GM18909 (cell line): ENCODE results near the gene LHFPL3.

Experiments
- ATAC-seq: cut with Tn5 transposase; IDR thresholded peaks from one replicate; pipeline ENCODE4 v1.9.1; 2021; ENCODE audit warnings: mild to moderate bottlenecking; ENCODE audit not compliant: unreplicated experiment, poor library complexity

LHFPL3 gene

DNA sequence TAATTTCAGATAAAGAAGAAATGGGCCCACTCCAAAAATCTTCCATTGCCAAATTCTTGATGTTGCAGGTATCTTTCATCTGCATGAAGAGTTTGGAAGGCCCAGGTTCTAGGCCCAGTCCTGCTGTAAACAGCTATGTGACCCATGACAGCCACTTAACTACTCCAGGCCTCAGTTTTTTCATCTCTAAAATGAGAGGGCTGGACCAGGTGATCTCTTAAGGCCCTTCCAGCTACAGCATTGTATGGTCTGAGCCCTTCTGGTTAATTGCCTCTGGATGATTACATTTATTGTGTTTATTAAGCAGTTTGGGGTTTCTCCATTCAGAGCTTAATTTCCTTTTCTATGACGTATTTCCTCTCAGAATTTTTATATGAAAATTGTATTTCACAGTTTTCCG, 494.8 kb downstream of the LHFPL3 start:
- no peak for ATAC-seq

- no peak for ATAC-seq
Observed at GRCh38 chr7:104825099-104825498, 496.7 kb downstream of the LHFPL3 start.

DNA sequence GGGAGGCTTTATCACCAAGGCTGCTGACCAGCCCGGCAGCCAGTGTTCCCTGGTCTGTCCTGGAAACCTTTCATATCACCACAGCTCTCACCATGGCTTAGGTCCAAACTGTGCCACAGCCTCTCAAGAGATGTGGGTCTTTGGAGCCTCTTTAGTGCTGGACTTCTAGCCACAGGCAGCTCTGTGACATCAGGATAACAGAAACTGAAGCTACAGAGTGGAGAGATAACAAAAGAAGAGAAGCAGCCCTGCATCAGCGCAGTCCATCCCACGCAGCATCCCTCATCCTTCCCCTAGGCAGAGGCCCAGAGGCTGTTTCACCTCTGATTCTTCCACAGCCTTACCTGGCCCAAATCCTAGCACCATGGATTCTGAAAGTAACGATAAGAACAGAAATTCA, 497.7 kb downstream of the LHFPL3 start:
- no peak for ATAC-seq

DNA sequence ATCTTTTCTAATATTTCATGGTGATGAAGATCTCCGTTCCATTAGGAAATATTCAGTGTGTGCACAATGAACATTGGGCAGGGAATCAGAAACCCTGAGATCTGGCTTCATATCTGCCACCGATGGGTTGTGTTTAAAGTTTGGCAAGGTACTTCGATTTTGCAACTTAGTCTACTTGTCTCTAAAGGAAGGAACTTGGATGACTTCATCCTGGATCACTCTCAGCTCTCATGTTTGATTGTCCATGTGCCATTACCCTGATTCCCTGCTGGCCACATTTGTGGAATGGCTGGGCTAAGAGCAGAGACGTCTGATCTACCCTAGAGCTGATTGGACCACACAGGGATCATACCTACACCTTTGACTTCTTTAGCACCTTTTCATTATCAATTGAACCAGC, 508.6 kb downstream of the LHFPL3 start:
- ATAC-seq, result no peak

- ATAC-seq, result no peak
Observed at GRCh38 chr7:104838537-104839299, 510.3 kb downstream of the LHFPL3 start.

GRCh38 chr7:104839842-104840241, 511.4 kb downstream of the LHFPL3 start:
- no peak for ATAC-seq

GRCh38 chr7:104841798-104842197, 513.4 kb downstream of the LHFPL3 start:
- no peak for ATAC-seq

DNA sequence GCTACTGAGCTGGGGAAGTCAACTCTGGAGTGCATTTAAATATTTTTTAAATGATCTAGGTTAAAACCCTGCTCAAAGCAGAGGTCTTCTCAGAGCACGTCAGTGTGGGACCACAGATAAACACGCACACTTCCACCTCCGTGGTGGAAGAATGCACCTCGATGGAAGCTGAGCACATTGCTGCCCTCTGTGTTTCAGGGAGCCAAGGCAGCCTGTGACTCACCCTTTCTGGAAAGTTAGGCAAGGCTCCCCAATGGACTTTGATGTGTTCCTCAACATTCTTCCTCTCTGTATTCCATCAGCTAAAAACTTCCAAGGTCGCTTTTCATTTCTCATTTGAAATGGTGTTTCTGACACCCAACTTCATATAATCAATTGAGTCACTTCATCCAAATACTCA, 514.8 kb downstream of the LHFPL3 start:
- no peak for ATAC-seq

DNA sequence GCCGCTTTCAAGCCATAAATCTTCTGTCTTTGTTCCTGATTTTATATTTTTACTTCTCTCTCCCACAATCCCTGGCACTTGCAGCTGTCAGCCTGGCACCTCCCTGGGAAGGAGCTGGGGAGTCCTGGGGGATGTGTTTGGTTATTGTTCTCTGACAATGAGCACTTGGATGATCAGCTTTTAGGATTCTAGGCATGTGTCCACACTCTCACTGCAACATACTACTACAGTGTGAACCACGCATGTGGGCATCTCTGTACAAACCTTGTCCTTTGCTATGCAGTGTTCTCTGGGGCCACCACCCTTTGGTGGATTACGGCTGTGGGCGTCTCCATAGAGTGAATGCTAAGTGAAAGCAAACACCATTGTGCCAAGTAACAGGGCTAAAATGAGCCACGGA, 517.2 kb downstream of the LHFPL3 start:
- ATAC-seq, result no peak

GRCh38 chr7:104846731-104847130, 518.3 kb downstream of the LHFPL3 start:
- ATAC-seq, result no peak

DNA sequence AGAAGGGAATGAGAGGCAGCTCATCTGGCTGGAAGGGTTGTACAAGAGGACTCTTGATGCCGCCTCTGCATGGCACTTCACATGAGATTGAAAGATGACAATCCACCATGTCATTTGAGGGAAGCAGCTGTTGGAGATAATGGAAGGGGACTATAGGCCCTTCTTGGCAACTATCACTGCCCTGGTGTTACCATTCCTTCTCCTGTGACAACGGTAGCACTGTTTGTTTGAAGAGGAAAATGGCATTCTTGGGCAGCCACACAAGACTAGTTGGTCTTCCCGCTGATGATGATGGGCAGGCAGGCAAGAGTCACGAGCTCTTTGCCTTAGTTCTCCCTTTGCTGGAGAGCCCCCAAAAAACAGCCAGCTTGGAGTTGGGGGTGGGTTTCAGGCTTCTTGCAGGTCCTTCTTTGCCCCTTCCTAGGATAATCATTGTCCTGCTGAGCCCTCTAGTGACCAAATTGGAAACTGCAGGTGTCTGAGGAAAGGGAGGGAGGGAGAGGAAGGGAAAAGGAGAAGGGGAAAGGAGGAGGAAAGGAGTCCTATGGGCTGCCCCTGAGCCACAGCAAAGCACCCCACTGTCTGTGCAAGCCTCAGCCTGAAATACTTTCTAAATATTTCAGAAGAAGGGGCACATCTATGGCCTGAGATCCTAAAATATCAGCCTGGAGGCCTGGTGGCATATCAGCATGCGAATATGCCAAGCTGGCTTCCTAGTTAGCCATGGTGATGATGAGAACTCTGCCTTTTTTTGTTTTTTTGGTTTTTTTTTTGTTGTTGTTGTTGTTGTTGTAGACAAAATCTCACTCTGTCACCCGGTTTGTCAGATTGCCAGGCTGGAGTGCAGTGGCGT, 520.0 kb downstream of the LHFPL3 start:
- peak; percentile 55 for ATAC-seq

DNA sequence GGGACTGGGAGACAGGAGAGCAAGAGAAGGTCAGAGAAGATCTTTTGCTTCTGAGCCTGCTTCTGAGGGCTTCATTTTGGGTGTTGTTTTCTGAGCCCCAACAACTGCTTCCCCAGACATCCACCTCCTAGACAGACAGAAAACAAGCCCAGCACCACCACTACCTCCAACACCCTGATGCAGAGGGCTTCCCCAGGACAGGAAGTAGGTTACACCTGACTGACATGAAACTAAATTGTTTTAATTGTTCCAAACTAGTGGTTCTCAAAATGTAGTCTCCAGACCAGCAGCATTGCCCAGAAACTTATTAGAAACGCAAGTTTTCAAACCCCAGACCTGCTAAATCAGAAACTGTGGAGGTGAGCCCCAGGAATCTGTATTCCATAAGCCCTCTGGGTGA, 522.0 kb downstream of the LHFPL3 start:
- no peak for ATAC-seq

DNA sequence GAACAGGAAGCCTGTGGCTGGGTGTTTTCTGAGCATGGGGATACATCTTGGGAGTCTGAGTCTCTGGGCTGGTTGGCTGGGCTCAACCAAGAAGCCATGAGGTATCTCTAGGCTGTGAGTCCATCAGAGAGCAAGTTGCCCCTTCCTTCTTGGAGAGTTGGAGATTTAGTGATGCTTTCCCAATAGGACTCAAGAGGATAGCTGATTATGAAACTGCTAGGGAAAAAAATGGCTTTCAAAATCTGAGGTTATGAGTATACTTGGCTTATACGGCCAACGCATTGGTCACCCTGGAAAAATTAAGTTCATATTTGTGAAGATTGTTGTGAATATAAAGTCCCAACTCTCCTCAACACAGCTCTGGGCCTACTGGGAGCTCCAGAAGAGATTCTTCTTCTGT, 522.9 kb downstream of the LHFPL3 start:
- ATAC-seq, result no peak

GRCh38 chr7:104852386-104852785, 524.0 kb downstream of the LHFPL3 start:
- no peak for ATAC-seq

DNA sequence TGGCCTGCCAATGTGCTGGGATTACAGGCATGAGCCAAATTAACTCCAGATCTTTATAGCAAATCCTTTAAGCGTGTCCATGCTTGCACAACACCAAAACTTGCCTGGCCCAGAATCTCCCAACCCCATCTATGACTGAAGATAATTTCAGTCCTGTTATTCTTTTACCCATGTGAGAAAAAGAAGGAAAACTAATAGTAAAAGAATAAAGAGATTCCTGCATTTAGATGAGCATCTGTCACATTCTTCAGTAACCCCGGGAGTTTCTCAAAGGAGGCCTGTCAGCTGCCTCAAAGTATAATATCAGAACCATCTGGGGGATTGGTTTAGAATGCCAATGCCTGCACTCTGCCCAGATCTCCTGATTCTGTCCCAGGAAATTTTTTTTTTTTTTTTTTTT, 527.5 kb downstream of the LHFPL3 start:
- no peak for ATAC-seq

- peak; percentile 73 for ATAC-seq
Observed at GRCh38 chr7:104857458-104858425, 529.3 kb downstream of the LHFPL3 start.

DNA sequence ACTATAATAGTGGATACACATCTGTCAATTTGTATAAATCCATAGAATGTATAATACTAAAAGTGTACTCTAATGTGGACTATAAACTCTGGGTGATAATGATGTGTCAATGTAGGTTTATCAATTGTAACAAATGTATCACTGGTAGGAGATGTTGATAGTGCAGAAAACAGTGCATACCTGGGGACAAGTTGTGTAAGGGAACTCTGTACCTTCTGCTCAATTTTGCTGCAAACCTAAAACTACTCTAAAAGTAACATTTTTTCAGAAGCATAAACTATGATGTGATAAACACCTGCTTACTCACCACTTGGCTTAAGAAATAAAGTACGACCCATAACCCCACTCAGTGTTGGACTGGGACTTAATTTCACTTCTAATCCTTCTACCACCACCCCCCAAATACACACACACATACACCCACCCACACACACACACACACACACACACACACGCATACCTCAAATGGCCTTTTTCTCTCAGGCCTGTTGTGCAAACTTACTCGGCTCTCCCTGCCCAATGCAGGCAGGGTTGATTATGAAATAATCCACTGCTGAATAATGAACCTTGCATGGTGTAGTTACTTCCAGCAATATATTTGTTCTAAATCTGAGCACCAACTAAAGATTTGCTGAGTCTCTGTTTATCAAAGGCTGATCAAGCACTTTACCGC, 531.5 kb downstream of the LHFPL3 start:
- no peak for ATAC-seq

- no peak for ATAC-seq
Observed at GRCh38 chr7:104861729-104862390, 533.5 kb downstream of the LHFPL3 start.

- no peak for ATAC-seq
Observed at GRCh38 chr7:104862719-104863118, 534.3 kb downstream of the LHFPL3 start.
